OCI-LY7 (cell line): ENCODE measurements around the gene AKT3.

ENCODE experiments used
- EZH2phosphoT487 ChIP-seq: fragments of 200-600 bp; sonication (generic); IDR thresholded peaks from 2 replicates; pipeline ENCODE4 v1.6.1; 2018; ENCODE audit warnings: low read depth, borderline replicate concordance, mild to moderate bottlenecking, mixed run types, antibody characterized with exemption, low read length, moderate library complexity, mixed read lengths
- TF ChIP-seq, protein P1 (sequence below): fragments of 200-600 bp; sonication (generic); conservative IDR thresholded peaks from 2 replicates; pipeline ENCODE4 v1.5.1; 2014; ENCODE audit warnings: mild to moderate bottlenecking, antibody characterized with exemption, low read length, moderate library complexity, mixed read lengths

GRCh38 chr1:243706563-243706962 is 143.5 kb downstream of the AKT3 start:
- no peak for TF ChIP-seq EZH2phosphoT487
- TF ChIP-seq, protein P1, sequence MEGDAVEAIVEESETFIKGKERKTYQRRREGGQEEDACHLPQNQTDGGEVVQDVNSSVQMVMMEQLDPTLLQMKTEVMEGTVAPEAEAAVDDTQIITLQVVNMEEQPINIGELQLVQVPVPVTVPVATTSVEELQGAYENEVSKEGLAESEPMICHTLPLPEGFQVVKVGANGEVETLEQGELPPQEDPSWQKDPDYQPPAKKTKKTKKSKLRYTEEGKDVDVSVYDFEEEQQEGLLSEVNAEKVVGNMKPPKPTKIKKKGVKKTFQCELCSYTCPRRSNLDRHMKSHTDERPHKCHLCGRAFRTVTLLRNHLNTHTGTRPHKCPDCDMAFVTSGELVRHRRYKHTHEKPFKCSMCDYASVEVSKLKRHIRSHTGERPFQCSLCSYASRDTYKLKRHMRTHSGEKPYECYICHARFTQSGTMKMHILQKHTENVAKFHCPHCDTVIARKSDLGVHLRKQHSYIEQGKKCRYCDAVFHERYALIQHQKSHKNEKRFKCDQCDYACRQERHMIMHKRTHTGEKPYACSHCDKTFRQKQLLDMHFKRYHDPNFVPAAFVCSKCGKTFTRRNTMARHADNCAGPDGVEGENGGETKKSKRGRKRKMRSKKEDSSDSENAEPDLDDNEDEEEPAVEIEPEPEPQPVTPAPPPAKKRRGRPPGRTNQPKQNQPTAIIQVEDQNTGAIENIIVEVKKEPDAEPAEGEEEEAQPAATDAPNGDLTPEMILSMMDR: no peak
